Activated naive CD4-positive, alpha-beta T cell treated with anti-CD3 and anti-CD28 coated beads, Interleukin-2, amount 10 ng/mL, durations not matched to agents 7 days and 5 days (primary cell): ENCODE measurements around the gene DENND1A.
"Not testable (repeated sequence)": the region's sequence is repeated elsewhere in the genome, so short reads cannot be mapped to it uniquely, and the experiment has no call there.

ENCODE experiments used
- CTCF ChIA-PET: fragments of 350-600 bp; sonication (Branson Sonifier 250); formaldehyde crosslinking; loops from one replicate; lab custom pipeline; 2021; ENCODE audit warnings: antibody characterized with exemption; lab: Charles Lee
- DNase-seq: peaks from one replicate; pipeline ENCODE4 v3.0.0-alpha.2; 2020
- H3K27ac Mint-ChIP-seq: one replicate; pipeline ENCODE4 v1.8.0; 2021; ENCODE audit warnings: mild to moderate bottlenecking, moderate library complexity, mixed read lengths
- H3K27me3 Mint-ChIP-seq: one replicate; pipeline ENCODE4 v1.8.0; 2021; ENCODE audit warnings: mild to moderate bottlenecking, mixed read lengths
- H3K36me3 Mint-ChIP-seq: one replicate; pipeline ENCODE4 v1.8.0; 2021; ENCODE audit warnings: mixed read lengths
- H3K4me1 Mint-ChIP-seq: one replicate; pipeline ENCODE4 v1.8.0; 2021; ENCODE audit warnings: mixed read lengths
- H3K4me3 Mint-ChIP-seq: one replicate; pipeline ENCODE4 v1.8.0; 2021; ENCODE audit warnings: mild to moderate bottlenecking, moderate library complexity, mixed read lengths
- H3K9me3 Mint-ChIP-seq: one replicate; pipeline ENCODE4 v1.8.0; 2021; ENCODE audit warnings: mixed read lengths

The DENND1A gene

DNA sequence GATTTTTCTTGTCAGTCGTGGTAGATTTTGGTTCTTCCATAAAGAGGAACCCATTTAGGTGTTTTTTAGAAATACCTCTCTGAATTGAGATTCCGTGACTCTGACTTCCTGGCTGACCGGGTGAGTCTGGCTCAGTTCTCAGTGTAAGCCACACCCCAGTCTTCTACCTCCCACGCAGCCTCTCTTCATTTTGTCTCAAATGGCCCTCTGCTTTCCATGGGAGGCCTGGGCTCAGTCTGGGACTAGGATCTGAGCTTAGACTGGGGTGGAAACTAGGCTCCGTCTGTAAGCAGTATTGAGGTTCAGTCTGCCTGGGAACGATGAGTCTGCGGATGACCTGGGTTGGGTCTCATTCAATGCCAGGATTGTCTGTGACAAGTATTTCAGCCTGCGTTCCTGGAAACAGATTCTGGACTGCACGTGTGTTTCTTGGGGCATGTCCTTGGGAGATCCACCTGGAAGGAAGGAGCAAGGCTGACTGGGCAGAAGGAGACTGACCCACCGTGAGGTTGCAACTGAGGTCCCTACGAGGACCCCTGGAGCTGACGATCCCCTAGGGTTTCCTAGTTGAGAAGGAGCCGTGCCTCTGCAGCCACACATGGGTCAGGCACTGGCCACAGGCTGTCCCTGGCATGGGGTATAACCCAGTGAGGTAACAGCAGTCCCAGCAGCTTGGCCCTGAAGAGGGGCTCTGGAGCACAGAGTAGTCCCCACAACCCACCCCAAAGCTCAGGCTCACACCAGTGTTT, 586.3 kb downstream of the DENND1A start:
- Mint-ChIP-seq H3K27ac (no peak overlapping the region), H3K27me3 (peaks cover 5% of the 10 kb centered on the region), H3K4me1 (peaks cover 32% of the 10 kb centered on the region), H3K36me3 (no peaks in the 10 kb centered on the region), H3K9me3 (no peaks in the 10 kb centered on the region), H3K4me3 (no peak overlapping the region)
- CTCF ChIA-PET = interaction anchor here (1.8 kb wide), 1 partner anchor 10 kb away, joined by 5 read pairs; no protein-coding TSS in a partner anchor
- DNase-seq = no peak

DNA sequence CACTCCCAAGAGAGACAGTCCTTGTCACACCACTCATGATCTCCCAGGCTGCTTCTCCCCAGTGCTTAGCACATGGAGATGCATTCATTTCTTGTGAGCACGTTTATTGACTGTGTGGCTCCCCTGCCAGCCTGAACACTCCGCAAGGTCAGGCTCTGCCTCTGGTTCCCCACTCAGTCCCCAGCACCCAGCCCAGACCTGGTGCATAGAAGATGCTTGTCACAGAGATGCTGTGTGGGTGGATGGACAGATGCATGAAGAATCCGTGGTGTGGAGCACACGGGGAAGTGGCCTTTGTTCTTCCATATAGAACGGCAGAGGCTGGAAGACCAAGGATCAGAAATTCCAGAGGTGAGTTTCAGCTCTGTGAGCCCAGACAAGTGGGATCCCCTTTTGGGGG, 587.7 kb downstream of the DENND1A start:
- Mint-ChIP-seq H3K27ac (no peak overlapping the region), H3K9me3 (no peaks in the 10 kb centered on the region), H3K4me3 (no peak overlapping the region), H3K4me1 (peaks cover 36% of the 10 kb centered on the region), H3K36me3 (no peaks in the 10 kb centered on the region), H3K27me3 (peaks cover 5% of the 10 kb centered on the region)
- DNase-seq = no peak
- CTCF ChIA-PET = interaction anchor here (1.0 kb wide), 1 partner anchor 12 kb away, joined by 3 read pairs; no protein-coding TSS in a partner anchor

DNA sequence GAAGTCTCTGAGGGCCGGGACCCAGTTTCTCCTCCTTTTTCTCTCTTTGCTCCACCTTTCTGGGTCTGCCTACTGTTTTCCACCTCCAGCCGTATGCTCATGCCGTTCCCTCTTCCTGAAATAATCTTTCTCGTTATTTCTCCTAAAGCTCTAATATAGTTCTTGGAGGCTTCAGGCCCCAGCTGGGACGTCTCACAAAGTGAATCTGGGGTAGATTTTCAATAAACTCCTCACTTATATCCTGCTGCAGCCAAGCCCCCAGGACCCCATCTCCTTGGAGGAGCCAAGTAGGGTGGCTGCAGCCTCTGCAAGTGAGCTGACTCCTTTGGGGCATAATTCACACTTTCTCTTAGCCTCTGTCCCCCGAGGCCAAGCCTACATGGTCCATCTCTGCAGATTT, 588.1 kb downstream of the DENND1A start:
- Mint-ChIP-seq H3K27ac (no peak overlapping the region), H3K4me1 (peaks cover 39% of the 10 kb centered on the region), H3K4me3 (no peak overlapping the region), H3K36me3 (no peaks in the 10 kb centered on the region), H3K27me3 (peaks cover 5% of the 10 kb centered on the region), H3K9me3 (no peaks in the 10 kb centered on the region)
- no peak for DNase-seq
- CTCF ChIA-PET = interaction anchor here (1.0 kb wide), 1 partner anchor 12 kb away, joined by 3 read pairs; no protein-coding TSS in a partner anchor

DNA sequence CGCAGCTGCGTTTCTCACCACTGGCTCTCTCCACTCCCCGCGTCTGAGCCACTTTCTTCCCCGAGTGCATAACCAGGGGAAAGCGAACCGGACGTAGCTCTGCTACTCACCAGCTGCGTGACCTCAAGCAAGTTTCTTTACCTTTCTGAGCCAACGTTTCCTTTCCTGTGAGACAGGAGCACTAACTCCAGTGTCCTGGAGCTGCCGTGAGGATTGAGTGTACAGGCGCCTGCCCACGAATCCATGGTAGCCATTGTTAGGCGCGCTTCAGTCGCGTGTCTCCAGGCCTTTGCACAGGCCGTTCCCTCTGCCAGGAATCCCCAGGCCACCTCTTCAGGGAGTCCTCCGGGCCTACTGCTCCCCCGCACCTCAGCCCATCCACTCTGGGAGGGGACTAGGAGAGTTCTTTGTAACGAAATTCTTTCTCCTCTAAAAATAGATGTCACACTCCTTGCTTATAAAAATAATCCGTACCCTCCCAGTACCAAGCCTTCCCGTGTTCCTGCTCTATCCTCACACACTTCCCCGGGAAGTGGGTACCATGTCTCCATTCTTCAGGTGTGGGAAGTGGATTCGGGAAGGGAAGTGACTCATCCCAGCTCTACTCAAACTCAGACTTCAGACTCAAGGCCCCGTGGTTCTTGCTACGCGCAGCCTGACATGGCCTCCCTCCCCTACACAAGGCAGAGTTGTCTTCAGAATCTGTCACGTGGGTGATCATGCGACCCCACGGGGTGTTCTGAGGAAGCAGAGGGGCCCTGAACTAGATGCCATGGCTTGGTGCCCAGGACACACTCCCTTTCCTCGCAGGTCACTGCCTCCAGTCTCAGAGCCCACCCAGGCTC, 590.0 kb downstream of the DENND1A start:
- Mint-ChIP-seq H3K9me3 (no peaks in the 10 kb centered on the region), H3K4me1 (peaks cover 44% of the 10 kb centered on the region), H3K4me3 (peak overlapping the region; percentile 50), H3K36me3 (no peaks in the 10 kb centered on the region), H3K27me3 (peaks cover 9% of the 10 kb centered on the region), H3K27ac (peak overlapping the region; percentile 91)
- CTCF ChIA-PET = interaction anchor here (1.1 to 3.8 kb wide), 5 partner anchors 9 to 114 kb away, joined by 3 to 16 read pairs (median 5); no protein-coding TSS in a partner anchor
- peak; percentile 71 for DNase-seq

DNA sequence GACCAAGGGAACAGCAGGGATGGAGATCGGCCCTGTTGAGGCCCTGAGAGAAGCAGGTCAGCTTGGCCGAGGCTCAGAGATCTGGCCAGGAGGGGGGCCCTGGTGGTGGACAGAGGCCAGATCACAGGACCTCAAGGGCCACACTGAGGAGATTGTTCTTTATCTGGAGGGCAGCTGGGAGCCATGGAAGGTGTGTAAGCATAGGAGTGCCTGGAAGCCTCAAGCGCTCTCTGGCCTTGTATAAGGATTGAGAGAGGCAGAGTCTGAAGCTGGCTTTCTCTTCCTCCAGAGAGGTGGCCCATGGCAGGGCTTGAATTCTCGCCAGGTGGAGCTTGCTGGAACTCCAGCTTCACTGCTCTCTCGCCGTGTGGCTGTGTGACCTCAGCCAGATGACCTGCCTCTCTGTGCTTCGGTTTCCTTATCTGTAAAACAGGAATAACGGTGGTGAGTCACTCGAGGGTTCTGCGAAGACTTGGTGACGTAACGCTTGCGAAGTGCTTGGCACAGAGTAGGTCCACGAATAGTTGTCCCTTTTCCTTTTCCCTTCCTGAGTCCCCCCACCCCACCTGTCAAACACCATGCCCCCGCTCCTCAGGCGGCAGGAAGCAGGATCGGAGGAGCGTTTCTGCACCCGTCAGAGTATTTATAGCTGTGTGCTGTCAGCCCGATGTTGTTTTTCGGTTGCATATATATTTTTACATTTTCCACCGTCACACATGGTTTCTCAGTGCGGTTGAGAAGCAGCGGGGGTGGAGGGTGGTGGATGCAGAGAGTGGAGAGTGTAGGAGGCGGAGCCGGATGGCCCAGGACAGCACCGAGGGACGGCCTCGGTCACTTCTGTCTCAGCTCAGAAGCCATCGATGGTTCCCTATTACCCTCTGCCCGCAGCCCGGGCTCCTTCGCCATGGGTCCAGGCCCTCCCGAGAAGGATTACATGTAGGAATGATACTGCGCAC, 590.9 kb downstream of the DENND1A start:
- CTCF ChIA-PET = interaction anchor here (1.1 to 3.8 kb wide), 5 partner anchors 10 to 114 kb away, joined by 3 to 16 read pairs (median 5); no protein-coding TSS in a partner anchor
- H3K4me1 Mint-ChIP-seq = peaks cover 44% of the 10 kb centered on the region
- DNase-seq = peak; percentile 75
- H3K27ac Mint-ChIP-seq = peak overlapping the region; percentile 91
- peak overlapping the region; percentile 50 for H3K4me3 Mint-ChIP-seq
- peaks cover 9% of the 10 kb centered on the region for H3K27me3 Mint-ChIP-seq
- H3K9me3 Mint-ChIP-seq = no peaks in the 10 kb centered on the region
- H3K36me3 Mint-ChIP-seq = no peaks in the 10 kb centered on the region

DNA sequence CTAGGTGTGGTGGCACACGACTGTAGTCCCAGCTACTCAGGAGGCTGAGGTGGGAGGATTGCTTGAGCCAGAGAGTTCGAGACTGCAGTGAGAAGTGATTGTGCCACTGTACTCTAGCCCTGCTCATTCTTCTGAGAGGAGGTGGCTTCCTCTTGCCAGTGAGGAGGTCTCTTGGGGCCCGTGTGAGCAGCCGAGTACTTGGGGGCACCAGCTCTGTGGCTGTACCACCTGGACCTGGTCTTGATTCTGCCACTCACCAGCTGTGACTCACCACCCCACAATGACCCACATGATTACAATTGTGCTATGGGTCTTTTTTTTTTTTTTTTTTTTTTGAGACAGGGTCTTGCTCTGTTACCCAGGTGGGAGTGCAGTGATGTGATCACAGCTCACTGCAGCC, 592.0 kb downstream of the DENND1A start:
- H3K36me3 Mint-ChIP-seq = no peaks in the 10 kb centered on the region
- CTCF ChIA-PET = interaction anchor here (1.0 to 3.8 kb wide), 2 partner anchors 11 to 15 kb away, joined by 3 to 16 read pairs; no protein-coding TSS in a partner anchor
- peaks cover 9% of the 10 kb centered on the region for H3K27me3 Mint-ChIP-seq
- H3K9me3 Mint-ChIP-seq = no peaks in the 10 kb centered on the region
- no peak overlapping the region for H3K4me3 Mint-ChIP-seq
- no peak overlapping the region for H3K27ac Mint-ChIP-seq
- DNase-seq = no peak
- peaks cover 44% of the 10 kb centered on the region for H3K4me1 Mint-ChIP-seq

DNA sequence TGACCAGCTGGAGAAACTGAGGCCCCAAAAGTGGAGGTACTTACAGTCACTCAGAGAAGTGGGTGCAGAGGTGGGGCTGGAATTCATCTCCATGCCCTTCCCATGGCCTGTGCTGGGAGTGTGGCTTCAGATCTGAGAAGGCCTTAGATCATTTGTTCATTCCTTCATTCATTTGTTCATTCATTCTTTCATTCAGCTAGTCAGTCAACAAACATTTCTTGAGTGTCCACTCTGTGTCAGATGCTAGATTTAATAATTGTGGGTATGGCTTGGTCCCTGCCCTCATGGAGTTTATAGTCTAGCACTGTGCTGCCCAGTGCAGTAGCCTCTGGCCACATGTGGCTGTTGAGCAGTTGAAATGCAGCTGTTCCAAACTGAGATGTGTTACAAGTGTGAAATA, 593.0 kb downstream of the DENND1A start:
- no peak overlapping the region for H3K4me3 Mint-ChIP-seq
- peaks cover 7% of the 10 kb centered on the region for H3K27me3 Mint-ChIP-seq
- H3K9me3 Mint-ChIP-seq = no peaks in the 10 kb centered on the region
- H3K27ac Mint-ChIP-seq = no peak overlapping the region
- CTCF ChIA-PET = no interaction called here
- peaks cover 44% of the 10 kb centered on the region for H3K4me1 Mint-ChIP-seq
- H3K36me3 Mint-ChIP-seq = no peaks in the 10 kb centered on the region
- no peak for DNase-seq

DNA sequence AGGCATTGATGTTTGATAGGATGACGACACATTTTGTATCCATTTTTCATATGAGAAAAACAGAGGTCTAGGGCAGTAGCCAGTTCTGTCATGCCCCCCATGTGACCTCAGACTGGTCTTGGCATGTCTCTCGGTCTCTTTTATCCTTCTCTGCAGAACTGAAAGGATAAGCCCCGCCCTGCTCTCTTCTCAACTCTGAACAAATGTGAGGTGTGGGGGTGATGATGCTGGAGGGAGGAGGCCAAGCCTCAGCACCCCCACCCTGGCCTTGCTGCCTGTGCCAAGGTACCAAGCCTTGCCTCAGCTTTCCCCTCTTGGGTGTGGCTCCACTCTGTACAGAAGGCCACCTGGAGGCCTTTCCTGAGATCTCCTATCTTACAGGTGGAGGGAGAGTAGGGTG, 593.5 kb downstream of the DENND1A start:
- H3K9me3 Mint-ChIP-seq = no peaks in the 10 kb centered on the region
- CTCF ChIA-PET = no interaction called here
- DNase-seq = no peak
- H3K36me3 Mint-ChIP-seq = no peaks in the 10 kb centered on the region
- H3K27me3 Mint-ChIP-seq = peaks cover 4% of the 10 kb centered on the region
- peaks cover 40% of the 10 kb centered on the region for H3K4me1 Mint-ChIP-seq
- H3K4me3 Mint-ChIP-seq = no peak overlapping the region
- no peak overlapping the region for H3K27ac Mint-ChIP-seq

DNA sequence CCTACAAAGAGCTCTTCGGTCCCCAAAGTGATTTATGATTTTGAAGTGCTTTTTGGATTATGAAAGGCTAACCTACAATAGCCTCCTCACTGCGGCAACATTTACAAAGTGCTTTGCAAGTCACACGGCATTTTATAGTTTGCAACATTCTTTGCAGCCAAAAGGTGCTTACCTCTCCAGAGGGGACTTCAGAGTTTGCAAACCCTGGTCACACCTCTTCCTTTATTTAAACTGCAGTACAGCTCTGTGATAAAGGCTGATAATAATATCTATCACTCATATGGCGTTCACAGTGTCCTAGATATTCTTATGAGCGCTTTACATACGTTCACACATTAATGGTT, 594.0 kb downstream of the DENND1A start:
- DNase-seq = no peak
- Mint-ChIP-seq H3K4me1 (peaks cover 35% of the 10 kb centered on the region), H3K9me3 (no peaks in the 10 kb centered on the region), H3K4me3 (no peak overlapping the region), H3K36me3 (no peaks in the 10 kb centered on the region), H3K27ac (no peak overlapping the region), H3K27me3 (peaks cover 4% of the 10 kb centered on the region)
- CTCF ChIA-PET = no interaction called here

DNA sequence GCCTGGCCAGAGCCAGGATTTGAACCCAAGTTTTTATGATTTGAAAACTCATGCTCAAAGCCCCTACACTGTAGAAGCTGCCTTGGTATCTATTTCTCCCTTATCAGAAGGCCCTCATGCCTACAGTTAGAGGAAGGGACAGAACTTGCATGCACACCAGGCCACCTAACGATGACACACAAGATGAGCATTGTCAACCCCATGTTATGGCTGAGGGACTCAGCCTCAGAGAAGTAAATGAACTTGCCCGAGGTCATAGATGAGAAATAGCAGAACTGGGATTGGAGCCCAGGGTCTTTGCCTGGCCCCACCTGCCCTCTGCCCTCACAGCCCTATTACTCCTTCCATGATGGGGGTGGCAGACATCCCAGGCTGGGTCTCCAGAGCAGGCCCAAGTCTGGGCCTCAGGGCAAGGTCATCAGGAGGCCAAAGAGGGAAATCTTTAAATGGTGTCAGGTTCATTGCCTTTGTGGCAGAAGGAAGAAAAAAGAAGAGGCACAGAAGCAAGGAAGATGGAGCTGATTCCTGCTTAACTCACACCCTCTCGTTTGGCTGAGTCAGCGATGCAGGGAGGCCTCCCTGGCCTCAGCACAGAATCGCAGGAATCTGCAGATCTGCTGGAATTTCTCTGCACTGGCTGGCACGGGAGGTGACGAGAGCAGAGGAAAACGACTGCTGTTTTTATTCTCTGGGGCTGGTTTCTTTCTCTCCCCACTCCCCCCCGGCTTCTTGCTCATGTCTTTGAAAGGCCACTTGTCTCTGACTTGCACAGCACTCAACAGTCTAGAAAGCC, 594.5 kb downstream of the DENND1A start:
- Mint-ChIP-seq H3K27ac (no peak overlapping the region), H3K4me1 (peaks cover 30% of the 10 kb centered on the region)

DNA sequence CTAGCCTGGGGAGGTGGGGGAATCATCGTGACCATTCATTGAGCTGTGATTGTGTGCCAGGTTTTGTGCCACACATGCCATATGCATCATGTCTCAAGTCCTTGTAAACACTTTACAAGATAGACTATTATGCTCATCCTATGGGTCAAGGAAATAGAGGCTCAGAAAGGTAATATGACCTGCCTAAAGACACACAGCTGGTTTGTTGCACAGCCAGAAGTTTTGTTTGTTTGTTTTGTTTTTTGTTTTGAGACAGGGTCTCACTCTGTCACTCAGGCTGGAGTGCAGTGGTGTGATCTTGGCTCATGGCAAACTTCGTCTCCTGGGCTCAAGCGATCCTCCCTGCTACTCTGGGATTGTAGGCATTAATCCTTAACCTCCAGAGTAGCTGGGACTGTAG, 595.3 kb downstream of the DENND1A start:
- Mint-ChIP-seq H3K9me3 (no peaks in the 10 kb centered on the region), H3K36me3 (no peaks in the 10 kb centered on the region), H3K4me1 (peaks cover 22% of the 10 kb centered on the region), H3K27me3 (peaks cover 4% of the 10 kb centered on the region), H3K27ac (no peak overlapping the region), H3K4me3 (no peak overlapping the region)
- CTCF ChIA-PET = no interaction called here
- DNase-seq = no peak

More for the DNA sequence above, 594.5 kb downstream of the DENND1A start:
- Mint-ChIP-seq H3K9me3 (no peaks in the 10 kb centered on the region), H3K27me3 (peaks cover 4% of the 10 kb centered on the region), H3K4me3 (no peak overlapping the region), H3K36me3 (no peaks in the 10 kb centered on the region)
- CTCF ChIA-PET = no interaction called here
- no peak for DNase-seq

DNA sequence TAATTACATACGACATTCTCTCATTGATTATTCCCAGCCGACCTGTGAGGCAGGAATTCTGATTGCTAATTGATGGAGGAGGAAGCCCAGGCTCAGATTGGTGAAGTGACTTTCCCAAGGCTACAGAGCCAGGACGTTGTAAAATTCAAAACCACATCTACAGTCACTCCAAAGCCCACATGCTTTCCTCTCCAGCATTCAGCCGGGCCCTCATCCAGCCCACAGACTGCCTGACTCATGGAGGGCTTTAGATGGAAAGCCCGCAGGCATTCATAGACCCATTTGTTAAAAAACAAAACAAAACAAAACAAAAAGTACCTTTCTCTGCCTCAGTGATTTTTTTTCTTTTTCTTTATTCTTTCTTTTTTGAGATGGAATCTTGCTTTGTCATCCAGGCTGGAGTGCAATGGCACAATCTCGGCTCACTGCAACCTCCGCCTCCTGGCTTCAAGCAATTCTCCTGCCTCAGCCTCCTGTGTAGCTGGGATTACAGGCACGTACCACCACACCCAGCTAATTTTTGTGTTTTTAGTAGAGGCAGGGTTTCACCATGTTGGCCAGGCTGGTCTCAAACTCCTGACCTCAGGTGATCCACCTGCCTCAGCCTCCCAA, 596.8 kb downstream of the DENND1A start:
- DNase-seq, H3K36me3 Mint-ChIP-seq, CTCF ChIA-PET, H3K27ac Mint-ChIP-seq, H3K9me3 Mint-ChIP-seq, H3K4me1 Mint-ChIP-seq, H3K4me3 Mint-ChIP-seq, H3K27me3 Mint-ChIP-seq: not testable (repeated sequence)
